Fibroblast of lung (primary cell): ENCODE measurements around the gene TOMM7. TPM values are rescaled to one million over a fixed set of nuclear protein-coding genes. Genes with fewer than 3 reads are reported as not detected.

ENCODE experiments used
- DNase-seq, 2 donors: peaks; one replicate each; pipeline versions ENCODE4 v3.0.0 to v3.0.0-alpha.2; 2010; ENCODE audit warnings: low read depth in 2 of 2
- H2AFZ ChIP-seq: 2 replicates; pipeline ENCODE4 v1.5.1; 2012; ENCODE audit warnings: low read length, control low read depth, inconsistent platforms
- H3K27ac ChIP-seq: 2 replicates; pipeline ENCODE4 v1.5.1; 2011; ENCODE audit warnings: low read length, control low read depth; ENCODE audit not compliant: insufficient read depth
- H3K27me3 ChIP-seq: 2 replicates; pipeline ENCODE4 v1.5.1; 2011; ENCODE audit warnings: mild to moderate bottlenecking, low read length; ENCODE audit not compliant: control insufficient read depth, insufficient read depth
- H3K36me3 ChIP-seq: 2 replicates; pipeline ENCODE4 v1.5.1; 2011; ENCODE audit warnings: low read length; ENCODE audit not compliant: control insufficient read depth, insufficient read depth
- H3K4me1 ChIP-seq: 2 replicates; pipeline ENCODE4 v1.5.1; 2011; ENCODE audit warnings: low read length; ENCODE audit not compliant: control insufficient read depth, insufficient read depth; ENCODE audit errors: extremely low read depth
- H3K4me2 ChIP-seq: 2 replicates; pipeline ENCODE4 v1.5.1; 2011; ENCODE audit warnings: low read length, control low read depth; ENCODE audit not compliant: insufficient read depth; ENCODE audit errors: extremely low read depth
- H3K4me3 ChIP-seq, 4 experiments: fragments of 200-600 bp in 1 of 4; sonication (generic) in 1 of 4; replicated peaks in 1 of 4; 2 replicates each; pipeline ENCODE4 v1.5.1; 2011 to 2016; ENCODE audit warnings: low read length in 4 of 4, low read depth in 3 of 4, mild to moderate bottlenecking in 3 of 4, control low read depth in 2 of 4, inconsistent platforms in 1 of 4, mixed read lengths in 1 of 4; ENCODE audit not compliant: insufficient read depth in 1 of 4; ENCODE audit errors: control extremely low read depth in 1 of 4
- H3K79me2 ChIP-seq: 2 replicates; pipeline ENCODE4 v1.5.1; 2012; ENCODE audit warnings: mild to moderate bottlenecking, low read length, inconsistent platforms; ENCODE audit not compliant: control insufficient read depth, insufficient read depth
- H3K9ac ChIP-seq: 2 replicates; pipeline ENCODE4 v1.5.1; 2011; ENCODE audit warnings: mild to moderate bottlenecking, low read length, control low read depth; ENCODE audit not compliant: insufficient read depth
- H3K9me3 ChIP-seq: 2 replicates; pipeline ENCODE4 v1.5.1; 2012; ENCODE audit warnings: low read depth, low read length; ENCODE audit not compliant: control insufficient read depth, insufficient read depth
- H4K20me1 ChIP-seq: 2 replicates; pipeline ENCODE4 v1.5.1; 2011; ENCODE audit warnings: low read length; ENCODE audit not compliant: control insufficient read depth, insufficient read depth; ENCODE audit errors: extremely low read depth
- EZH2 ChIP-seq: IDR thresholded peaks from 2 replicates; pipeline ENCODE4 v1.5.1; 2012; ENCODE audit warnings: low read length, control low read depth, mild to moderate bottlenecking; ENCODE audit errors: missing control alignments
- polyA plus RNA-seq, 2 donors: library from polyadenylated mRNA; depleted of rRNA in 1 of 2; stranded (reverse) in 1 of 2; unstranded in 1 of 2; fragments of >200 nt; gene quantifications; 2 replicates each; pipeline ENCODE4 v1.2.1, GENCODE V29; 2011 to 2012; ENCODE audit warnings: missing spikeins in 1 of 2
- total RNA-seq: library from RNA; depleted of rRNA; stranded (reverse); fragments of >200 nt; gene quantifications from 2 replicates; pipeline ENCODE4 v1.2.1, GENCODE V29; 2014
- TF ChIP-seq, protein P1 (sequence below), 2 donors: IDR thresholded peaks in 1 of 2; conservative IDR thresholded peaks in 1 of 2; 1 replicate in 1 of 2; 2 replicates in 1 of 2; pipeline ENCODE4 v1.5.1; 2011 to 2012; ENCODE audit warnings: low read length in 2 of 2, control low read depth in 1 of 2, inconsistent platforms in 1 of 2, low read depth in 1 of 2, mild to moderate bottlenecking in 1 of 2

Gene TOMM7
- total and polyA plus RNA-seq, 2 donors (not counting 1 experiment from before 2014, with no cell fraction given): 239 to 275 TPM

DNA sequence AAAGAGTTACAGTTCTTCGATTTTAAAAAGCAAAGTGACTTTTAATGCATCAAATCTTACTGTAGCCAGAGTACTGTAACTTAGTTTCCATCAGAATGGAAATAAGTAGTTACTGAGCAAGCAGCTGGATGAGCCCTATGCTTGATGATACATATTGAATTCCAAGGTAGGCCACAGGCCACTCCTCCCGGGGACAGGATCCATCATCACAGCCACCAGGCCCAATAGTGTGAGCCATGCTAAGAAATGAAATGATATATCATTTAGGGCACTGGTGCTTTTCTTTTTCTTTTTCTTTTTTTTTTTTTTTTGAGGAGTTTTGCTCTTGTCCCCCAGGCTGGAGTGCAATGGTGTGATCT, 42.9 kb upstream of the TOMM7 start:
- H3K4me3 ChIP-seq: no peak overlapping the region
- no peaks in the 10 kb centered on the region for H3K36me3 ChIP-seq
- peak overlapping the region; percentile 92 for H3K27ac ChIP-seq
- no peaks in the 10 kb centered on the region for H3K79me2 ChIP-seq
- DNase-seq: peak in 1 of 2 donors; percentile 46
- TF ChIP-seq EZH2: no peak
- TF ChIP-seq, protein P1, sequence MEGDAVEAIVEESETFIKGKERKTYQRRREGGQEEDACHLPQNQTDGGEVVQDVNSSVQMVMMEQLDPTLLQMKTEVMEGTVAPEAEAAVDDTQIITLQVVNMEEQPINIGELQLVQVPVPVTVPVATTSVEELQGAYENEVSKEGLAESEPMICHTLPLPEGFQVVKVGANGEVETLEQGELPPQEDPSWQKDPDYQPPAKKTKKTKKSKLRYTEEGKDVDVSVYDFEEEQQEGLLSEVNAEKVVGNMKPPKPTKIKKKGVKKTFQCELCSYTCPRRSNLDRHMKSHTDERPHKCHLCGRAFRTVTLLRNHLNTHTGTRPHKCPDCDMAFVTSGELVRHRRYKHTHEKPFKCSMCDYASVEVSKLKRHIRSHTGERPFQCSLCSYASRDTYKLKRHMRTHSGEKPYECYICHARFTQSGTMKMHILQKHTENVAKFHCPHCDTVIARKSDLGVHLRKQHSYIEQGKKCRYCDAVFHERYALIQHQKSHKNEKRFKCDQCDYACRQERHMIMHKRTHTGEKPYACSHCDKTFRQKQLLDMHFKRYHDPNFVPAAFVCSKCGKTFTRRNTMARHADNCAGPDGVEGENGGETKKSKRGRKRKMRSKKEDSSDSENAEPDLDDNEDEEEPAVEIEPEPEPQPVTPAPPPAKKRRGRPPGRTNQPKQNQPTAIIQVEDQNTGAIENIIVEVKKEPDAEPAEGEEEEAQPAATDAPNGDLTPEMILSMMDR (conservative IDR thresholded peaks at IDR 0.05 in 1 of 2, IDR thresholded peaks at IDR 0.05 in 1 of 2; ENCODE audit: low read depth in 1 of 2, low read length in 2 of 2): no peak
- no peak overlapping the region for H3K4me2 ChIP-seq
- H3K4me1 ChIP-seq: peaks cover 29% of the 10 kb centered on the region
- H3K9ac ChIP-seq: no peak overlapping the region
- H3K9me3 ChIP-seq: no peaks in the 10 kb centered on the region
- H2AFZ ChIP-seq: no peak overlapping the region
- no peaks in the 10 kb centered on the region for H3K27me3 ChIP-seq
- H4K20me1 ChIP-seq: no peaks in the 10 kb centered on the region

DNA sequence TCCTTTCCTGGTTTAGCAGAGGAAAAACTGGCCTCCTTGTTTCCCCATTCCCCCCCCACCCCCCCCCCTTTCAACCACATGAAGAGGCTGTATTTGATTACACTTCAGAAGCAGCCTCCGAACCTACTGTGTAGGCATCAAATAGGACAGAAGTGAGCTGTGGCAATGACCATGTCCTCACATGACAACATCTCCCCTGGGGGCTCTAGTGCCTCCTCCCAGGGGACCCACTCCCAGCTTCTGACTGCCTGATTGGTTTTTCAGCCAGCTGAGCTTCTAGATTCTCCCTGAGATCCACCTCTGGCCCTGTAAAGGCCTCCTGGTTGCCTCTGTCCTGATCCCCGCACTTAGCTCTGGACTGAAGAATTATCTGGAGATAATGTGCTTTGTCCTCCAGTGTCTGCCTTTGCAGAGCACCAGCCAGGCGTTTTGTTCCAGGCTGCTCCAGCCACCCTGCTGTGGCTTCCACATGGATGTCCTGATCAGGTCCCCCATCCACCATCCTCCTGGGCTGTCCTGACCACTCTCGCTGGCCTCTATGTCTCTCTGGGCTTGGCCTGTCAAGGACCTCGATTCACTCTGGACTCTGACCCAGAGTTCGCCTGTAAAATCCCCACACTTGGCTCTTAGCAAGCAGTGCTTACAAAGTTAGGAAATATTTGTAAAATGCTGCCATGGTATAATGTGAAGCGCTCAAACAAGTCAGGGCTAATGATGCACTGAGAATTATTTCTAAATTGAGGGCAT, 42.4 kb upstream of the TOMM7 start:
- peak overlapping the region; percentile 92 for H3K27ac ChIP-seq

GRCh38 chr7:22864301-22864700, 41.7 kb upstream of the TOMM7 start:
- Histone ChIP-seq H3K4me2 (peak overlapping the region; percentile 27), H3K27me3 (no peaks in the 10 kb centered on the region), H3K4me3 (no peak overlapping the region), H4K20me1 (no peaks in the 10 kb centered on the region), H3K79me2 (no peaks in the 10 kb centered on the region), H3K4me1 (peaks cover 35% of the 10 kb centered on the region), H2AFZ (no peak overlapping the region), H3K27ac (peak overlapping the region; percentile 92), H3K36me3 (no peaks in the 10 kb centered on the region), H3K9me3 (no peaks in the 10 kb centered on the region), H3K9ac (no peak overlapping the region)
- TF ChIP-seq, protein P1 (conservative IDR thresholded peaks at IDR 0.05 in 1 of 2, IDR thresholded peaks at IDR 0.05 in 1 of 2; ENCODE audit: low read depth in 1 of 2, low read length in 2 of 2): no peak
- no peak for TF ChIP-seq EZH2
- DNase-seq: peak; percentile 31 to 33

More for the DNA sequence above, 42.4 kb upstream of the TOMM7 start:
- Histone ChIP-seq H3K9me3 (no peaks in the 10 kb centered on the region), H3K4me2 (peak overlapping the region; percentile 37), H3K27me3 (no peaks in the 10 kb centered on the region), H3K9ac (peak overlapping the region; percentile 20), H3K4me3 (no peak overlapping the region), H3K36me3 (no peaks in the 10 kb centered on the region), H4K20me1 (no peaks in the 10 kb centered on the region), H2AFZ (no peak overlapping the region), H3K4me1 (peaks cover 29% of the 10 kb centered on the region), H3K79me2 (no peaks in the 10 kb centered on the region)
- TF ChIP-seq, protein P1 (conservative IDR thresholded peaks at IDR 0.05 in 1 of 2, IDR thresholded peaks at IDR 0.05 in 1 of 2; ENCODE audit: low read depth in 1 of 2, low read length in 2 of 2): no peak
- no peak for TF ChIP-seq EZH2
- DNase-seq: peak in 1 of 2 donors; percentile 31
